NCI-H1417 treated with DMSO at 0.1 percent for 48 hours (cell line): ENCODE measurements around the gene WLS.

Experiments
- DNase-seq: peaks from one replicate; lab custom pipeline; 2025; lab: John Stamatoyannopoulos, UW

The WLS gene

DNA sequence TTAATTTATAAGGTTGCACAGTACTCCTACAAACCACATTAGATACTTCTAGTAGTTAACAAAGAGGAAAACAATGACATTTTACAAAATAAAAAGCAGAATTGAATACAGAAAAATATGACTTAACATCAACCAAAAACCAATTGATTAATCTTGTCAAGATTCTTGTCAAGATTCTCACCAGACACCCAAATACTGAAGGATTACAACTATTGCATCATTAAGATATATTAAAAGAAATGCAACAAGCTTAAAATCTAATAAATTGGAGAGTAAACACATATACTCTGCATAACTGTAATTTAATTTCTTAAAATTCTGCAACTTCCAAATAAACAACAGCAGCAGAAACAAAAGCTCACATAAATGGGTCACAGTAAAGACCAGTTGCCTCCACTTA, 4.7 kb downstream of the WLS start:
- no peak for DNase-seq

DNA sequence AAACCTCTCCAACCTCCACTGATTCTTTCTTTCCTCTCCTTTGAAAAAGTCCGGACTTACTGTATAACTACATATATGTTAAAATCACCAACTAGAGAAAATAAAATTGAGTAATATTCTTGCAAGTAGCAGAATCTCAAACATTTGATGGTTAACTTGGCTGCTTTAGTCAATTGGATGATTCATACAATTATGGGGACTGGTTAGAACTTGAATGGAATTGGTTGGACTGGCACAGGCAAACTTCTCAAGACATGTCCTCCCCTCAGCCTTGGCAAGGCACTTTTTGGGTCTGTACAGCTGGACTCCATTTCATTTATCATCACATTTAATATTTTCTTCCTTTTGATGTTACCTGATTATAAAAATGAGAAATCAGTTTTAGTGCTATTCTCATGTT, 6.5 kb downstream of the WLS start:
- no peak for DNase-seq

DNA sequence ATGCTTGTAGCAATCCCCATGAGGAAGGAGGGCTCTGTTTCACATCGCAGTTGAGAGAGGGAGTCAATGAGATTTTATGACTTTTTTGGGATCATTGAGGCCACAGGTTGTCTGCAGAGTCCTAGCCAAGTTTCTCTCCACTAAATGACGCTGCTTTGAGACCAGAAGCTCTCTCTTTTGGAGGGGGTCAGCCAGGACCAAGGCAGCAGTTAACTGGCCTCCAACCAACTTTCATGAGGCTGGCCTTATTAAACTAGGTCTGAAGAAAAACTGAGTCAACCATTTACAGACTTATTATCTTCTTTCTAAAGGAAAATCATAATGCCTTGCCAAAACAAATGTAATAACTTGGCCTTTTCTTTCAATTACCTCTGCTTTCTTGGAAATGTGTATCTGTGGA, 8.6 kb downstream of the WLS start:
- DNase-seq: no peak

DNA sequence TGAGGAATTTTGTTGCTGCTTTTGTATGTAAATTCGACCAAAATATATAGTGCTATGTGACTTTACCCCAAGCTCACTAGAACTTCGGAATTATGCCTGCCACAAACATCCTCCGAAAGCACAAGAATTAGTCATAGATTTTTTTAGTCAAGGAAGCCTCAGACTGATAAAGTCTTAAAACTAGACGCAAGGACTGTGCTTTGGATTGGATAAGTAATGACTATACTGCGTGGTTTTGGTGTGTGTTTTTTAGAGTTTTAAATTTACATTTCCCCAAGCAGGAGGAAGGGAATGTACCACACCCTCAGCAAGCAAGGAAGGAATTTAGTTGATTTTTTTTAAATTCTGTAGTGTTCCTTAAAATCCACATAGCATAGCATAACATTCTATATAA, 10.3 kb downstream of the WLS start:
- no peak for DNase-seq

DNA sequence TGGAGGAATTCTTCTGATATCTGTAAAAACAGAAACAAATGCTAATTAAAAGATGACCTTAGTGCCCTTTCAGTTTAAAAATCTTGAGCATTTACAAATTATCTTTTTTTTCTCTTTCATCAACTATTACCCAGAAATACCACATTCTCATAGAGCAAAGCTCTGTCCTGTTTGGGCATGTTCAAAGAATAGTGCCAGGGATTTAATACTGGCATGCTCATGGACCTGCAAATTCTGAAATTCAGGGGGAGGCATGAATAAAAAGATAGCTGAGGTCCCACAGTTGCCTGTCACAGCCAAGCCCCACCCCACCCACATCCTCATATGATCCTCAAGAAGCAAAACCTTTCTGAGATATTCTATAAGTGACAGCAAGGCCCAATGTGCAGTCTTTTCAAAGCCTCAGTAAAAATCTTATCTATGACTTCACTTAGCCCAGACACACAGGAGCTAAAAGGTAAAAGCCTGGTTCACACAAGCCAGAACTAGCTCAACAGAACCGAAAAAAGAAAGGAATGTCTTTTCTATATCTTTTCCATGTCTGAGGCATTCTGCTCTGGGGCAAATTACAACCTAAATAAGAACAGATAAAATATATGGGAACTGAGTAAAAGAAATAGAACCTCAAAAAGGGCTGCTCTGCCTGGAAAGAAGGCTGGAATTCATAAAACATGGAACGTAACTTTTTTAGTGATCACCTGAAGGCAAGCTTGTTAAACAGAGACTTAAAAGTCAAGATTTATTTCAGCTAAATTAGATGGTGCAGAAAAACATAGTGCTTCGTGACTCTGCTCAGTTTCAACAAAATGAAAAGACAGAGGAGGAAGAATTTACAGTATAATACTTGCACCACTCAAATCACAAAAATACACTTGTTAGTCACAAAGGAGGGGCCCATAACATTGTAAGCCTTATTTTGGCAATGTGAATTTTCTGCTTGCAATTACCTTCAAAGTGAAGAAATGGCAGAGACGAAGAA, 11.0 kb downstream of the WLS start:
- no peak for DNase-seq

DNA sequence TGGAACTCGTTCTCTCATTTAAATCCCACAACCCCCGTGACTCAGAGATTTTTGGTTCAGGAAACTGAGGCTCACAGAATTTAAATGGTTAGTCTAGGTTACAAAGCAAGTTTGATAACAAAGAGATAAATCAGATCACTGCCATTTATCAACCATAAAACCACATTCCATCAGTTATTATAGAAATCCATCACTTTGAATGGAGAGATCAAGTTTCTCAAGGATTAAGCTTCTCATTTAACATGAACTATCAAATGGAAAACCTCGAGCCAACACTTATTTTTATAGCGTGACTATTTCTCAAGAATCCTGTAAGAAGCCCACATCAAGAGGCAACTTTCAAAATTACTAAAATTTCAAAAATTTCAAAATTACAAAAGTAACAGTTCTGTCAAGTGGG, 11.9 kb downstream of the WLS start:
- no peak for DNase-seq

DNA sequence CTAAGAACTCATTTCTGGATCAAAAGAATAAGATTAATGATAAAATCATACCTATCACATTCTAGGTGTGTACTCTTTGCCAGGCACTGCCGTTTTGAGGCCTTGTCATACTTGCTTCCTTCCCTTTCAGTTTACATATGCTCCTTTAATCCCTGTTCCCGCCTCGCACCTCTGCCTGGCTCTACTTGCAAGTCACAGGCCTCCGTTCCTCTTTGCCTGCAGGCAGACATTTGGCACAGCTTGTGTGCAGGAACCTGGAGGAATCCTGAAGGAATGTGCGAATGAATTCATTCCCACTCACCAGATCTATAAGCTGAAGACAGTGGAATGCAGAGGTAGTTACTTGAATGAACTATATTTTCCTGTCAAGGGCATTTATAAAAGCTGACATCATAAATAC, 13.8 kb downstream of the WLS start:
- DNase-seq: no peak

DNA sequence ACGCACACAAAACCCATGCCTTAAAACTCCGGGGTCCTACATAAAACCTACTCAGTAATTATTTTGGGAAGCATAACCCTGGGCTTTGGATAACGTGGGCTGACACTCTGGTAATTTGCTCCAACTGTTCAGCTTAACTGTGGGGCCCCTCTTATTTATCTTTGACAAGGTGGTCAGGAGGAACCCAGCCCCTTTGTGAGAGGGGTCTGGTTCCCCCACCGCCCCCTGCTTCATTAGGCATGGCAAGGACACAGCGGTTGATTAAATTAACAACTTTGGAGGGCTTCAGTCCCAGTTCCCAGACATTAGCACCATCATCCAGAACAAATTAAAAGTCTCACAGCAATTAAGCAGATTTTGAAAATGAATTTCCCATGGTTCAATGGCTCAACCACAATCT, 14.7 kb downstream of the WLS start:
- DNase-seq: no peak

DNA sequence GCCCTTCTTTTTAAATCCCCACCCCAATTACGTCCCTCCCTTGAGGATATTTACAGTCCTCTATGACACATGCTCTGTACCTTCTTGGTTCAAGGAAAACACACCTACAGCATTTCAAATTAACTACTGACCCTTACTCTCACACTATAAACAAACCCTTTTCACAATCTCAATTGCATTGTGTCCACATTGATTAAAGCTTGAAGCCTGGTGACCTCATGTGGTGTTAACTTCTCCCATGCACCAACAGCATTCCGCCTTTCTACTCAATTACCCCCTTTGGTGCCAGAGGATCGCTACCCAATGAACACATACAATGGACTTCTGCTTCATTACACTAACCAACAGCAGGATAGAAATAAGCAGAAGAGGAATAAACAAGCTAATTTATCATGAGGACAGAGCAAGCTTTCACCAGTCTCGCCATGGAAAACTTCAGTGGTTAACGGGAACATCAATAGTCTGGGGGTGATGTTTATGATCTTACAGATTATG, 15.2 kb downstream of the WLS start:
- DNase-seq: peak; percentile 80

DNA sequence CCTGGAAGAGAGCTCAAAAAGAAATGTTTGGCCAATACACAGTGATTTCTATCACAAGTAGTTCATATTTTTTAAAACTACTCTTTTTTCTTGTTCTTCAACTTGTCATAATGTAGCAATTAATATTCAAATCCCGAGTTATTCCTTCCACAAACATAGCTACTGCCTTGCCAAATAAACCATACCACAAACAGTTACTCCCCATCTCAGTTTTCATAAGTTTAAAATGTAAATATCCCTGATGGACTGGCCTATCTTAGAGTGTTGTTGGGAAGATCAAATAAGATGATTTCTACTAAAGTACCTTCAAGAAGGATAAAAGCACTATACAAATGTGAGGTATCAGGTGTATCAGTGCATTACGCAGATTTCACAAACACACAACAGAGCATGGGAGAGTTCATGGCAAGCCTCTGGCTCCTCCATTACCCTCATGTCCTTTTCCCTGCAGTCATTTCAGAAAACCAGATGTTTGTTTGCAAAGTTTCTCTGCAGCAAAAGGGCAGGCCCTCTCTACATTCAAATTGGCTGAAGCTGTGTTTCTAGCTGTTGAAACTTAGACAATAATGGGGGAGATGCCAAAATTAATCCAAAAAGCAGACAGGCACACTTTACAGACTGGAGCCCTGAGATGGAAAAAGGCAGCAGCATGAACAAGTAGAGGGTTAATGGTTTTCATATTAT, 16.1 kb downstream of the WLS start:
- no peak for DNase-seq

DNA sequence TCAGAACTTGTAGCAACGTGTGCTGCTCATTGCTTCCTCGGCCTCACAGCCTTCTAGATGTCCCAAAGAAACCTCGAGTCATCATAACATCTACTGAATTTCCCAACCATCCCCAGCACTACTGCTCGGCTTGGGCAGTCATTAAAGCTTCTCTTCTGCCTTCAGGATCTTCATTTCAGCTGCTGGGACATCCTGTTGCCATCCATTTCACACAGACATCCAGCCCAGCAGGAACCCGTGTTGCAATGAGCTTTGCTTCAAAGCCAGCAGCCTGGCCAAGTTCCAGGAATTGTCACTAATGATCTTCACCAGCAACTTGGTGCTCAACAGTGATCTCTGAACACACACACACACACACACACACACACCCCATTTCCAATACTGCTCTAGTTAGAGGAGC, 18.5 kb downstream of the WLS start:
- DNase-seq: no peak

DNA sequence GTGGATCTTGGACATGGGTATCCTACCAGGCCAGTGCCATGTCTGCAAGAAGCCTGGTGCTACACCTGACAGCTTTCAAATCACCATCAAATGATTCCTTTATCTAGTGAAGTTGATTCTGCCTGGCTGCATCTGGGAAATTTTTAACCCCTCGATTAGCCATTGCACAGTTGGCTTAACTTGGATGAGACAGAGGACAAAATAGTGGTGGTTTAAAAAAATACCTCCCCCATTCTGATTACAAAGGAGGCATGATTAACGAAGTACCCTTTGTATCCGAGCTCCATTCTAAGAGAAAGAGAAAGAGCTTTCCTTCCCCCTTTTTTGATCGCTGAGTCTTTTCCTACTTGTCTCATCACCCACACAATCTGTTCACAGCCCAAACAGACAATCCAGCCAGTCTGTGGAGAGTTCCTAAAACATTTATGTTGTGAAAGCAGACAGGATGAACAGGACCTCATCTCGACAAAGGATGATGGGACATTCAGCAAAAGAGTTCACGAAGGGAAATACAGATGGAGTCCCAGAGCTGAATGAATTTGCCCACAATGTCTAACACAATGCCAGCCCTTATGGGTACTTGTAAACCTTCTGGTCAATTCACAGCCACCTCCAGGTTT, 20.5 kb downstream of the WLS start:
- DNase-seq: no peak

DNA sequence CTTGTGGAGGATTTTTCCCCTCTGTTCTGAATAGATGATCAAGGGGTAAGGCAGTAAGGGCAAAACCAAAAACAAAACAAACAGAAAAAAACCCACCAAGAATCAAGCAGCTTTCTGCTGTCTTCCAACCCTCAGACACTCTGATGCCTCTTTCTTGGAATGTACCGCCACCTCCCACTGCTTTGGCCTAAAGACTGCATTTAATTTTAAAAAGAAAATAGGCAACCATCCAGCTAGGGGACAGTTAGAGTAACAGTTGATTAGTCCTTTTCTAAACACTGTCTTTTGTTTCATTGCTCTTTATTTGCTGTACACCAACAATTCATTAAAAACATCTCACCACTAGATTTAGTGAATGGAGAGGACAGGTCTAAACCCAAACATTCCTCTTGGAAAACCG, 21.5 kb downstream of the WLS start:
- no peak for DNase-seq

DNA sequence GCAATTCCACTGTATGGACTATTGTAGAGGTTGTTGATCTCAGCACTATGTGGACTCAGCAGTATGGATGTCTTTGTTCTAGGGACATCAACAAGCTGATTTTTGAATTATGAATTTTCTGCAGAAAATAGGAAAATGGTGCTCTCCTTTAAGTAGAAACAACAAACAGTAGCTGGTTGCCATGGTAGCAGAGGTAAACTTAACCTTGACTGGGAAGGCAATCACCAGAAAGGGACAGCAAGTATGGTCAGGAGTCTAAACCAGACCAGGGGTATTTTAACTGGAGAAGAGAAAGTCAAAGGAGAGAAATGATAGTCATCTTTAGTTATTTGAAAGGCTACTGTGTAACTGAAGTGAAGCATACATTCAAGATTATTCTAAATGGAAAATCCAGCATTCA, 22.3 kb downstream of the WLS start:
- no peak for DNase-seq

DNA sequence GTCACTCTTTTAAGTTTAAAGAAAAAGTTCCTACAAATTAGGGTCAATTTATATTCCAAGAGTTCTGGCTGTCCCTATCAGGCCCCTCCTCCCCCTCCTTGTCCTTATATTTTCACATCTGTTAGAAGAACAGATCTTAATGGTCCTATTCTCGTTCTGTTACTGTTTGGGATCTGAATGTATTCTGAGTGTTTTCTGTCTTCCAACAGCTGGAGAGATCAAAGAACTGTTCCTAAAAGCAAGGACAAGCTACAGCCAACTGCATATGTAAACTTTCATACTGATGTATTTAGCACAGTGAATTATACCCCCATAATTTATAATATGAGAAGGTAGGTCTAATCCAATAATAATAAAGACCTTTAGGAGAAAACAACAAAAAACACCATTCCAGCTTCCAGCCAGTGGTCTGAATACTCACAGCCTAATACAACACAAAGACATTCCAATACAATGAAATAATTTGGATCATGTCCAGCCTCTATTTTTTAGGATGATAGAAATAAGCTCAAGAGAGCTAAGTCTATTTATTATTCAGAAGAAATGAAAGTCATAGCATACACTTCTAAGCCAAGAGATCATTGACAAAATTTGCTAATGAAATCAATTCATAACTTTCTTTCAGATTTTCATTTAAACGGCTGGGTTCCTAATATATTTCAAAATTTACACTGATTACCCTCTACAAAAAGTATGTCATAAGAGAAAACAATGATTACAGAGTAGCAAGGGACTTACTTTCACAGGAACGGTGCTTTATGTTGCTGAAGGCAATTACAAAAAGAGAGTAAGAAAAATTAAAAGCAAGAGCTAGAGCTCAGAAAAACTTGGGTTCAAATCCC, 25.3 kb downstream of the WLS start:
- no peak for DNase-seq

DNA sequence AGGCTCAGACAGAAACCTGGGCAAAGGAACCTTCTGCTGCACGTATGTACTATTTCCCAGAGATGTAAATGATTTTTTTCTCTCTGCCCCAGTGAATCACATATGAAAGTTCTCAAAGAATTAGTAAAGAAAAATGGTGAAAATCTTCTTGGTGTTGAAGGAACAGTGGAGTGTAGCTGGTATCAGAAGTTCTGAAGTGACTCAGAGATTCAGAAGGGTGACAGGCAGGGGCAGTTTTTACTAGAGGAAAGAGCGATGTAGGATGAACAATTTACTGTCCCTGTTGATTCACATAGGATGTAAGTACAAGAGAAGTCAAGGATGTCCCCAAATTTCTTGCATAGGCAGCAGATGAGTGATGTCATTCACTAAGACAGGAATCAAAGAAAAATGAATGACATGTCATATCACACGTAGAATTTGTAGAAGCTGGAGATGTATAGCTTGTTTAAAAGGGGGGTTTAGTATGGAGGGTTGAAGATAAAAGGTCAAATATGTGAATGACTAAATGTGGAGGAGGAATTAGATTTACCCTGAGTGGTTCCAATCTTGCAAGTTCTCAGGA, 26.4 kb downstream of the WLS start:
- no peak for DNase-seq

DNA sequence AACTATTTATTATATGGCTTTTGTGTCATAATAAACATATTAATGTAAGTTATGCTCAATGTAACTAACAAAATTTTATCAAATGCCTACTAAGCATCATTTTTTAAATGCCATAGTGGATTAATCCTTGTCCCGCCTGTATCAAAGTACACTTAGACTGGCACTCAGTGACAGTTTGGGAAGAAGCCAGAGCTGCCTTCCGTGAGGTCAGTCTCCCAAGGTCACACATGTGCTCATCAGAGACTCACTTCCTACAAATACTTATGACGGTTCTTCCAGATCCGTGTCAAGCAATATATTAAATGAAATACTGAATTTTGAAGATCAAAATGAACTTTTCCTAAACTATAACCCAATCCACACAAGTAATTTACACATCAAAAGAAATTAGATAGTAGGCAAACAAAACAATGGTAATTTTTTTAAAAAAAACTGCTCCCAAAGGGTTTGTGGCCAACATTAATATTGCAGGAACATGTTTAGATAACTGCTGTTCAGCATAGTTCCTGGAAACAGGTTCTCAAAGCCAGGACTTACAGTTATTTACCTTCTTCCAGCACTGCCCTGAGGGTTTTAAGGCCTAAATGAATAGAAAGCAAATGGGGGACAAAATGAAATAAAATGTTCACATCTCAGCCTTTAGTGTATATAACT, 27.2 kb downstream of the WLS start:
- DNase-seq: no peak

DNA sequence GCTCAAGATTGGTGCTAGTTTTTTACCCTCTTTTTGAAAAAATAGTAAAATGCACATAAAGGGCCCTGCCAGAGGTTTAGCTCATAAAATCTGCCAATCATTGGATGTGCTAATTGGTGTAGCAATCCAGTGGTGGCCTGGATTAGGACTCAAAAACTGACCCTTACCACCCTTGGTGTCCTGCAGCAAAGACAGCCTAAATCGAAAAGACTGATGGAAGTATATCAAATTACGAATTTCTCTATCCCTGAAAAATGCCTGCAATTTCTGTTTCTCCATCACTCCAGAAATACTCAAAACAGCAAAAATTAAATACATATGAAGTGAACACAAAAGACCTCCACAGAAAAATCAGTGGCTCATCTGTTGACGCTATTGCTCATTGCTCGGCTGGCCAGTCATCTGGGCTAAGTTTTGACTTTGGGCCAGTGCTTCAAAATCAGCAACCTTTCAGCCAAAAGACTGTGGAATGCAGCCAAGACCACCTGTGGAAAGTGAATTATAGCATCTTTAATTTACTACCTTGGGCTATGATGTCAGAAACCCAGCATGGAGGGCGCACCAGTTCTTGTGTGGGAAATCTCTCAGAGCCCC, 30.0 kb downstream of the WLS start:
- no peak for DNase-seq

DNA sequence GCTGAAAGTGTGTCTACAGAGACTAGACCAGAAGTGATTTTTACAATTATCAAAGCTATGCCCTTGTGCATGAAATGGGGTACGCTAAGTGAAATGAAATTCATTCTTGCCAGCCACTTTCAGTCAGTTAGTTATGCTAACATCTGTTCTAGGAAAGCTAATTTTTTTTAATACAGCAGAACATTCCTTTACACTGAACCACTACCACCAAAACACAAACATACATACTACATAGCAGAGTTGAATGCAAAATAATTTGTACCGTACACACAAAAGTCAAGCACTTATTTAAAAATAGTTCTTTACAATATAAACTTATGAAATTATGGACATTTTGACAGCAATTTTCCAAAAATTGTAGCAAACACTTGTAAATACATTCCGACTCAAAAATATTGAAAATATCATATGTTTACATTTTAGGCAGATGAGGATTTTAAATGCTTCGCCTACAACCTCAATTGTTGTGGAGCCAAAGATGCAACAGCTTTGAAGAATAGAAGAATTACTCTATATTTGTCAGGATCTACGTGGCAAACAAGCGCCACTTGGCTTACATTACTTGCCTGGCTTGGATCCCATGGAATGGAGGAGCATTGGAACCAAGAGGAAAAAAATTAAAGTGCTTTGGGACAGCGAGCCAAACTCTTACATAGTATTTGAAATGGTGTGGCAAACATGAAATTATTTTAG, 30.6 kb downstream of the WLS start:
- no peak for DNase-seq

DNA sequence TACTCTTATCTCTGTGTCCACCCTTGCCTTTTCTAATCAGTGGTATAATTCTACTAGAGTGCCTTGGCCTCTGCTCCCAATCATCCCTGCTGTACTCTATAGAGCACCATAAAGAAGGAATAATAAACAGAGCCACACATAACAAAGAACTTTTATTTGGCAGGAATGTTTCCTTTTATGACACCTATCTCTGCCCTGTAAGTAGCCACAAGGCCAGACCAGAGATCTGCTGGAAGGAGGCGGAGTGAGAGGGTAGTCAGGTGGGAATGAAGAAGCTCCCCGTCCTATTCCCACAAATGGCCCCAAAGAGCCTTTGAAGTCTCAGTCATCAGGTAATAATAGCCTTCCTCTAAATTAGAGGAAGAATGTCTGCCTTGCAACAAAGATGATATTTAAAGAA, 32.7 kb downstream of the WLS start:
- no peak for DNase-seq
